GM12878 (cell line): ENCODE measurements around the gene CDKN2B-AS1. TPM values are rescaled to one million over a fixed set of nuclear protein-coding genes. Genes with fewer than 3 reads are reported as not detected.

Experiments
- ATF2 ChIP-seq: IDR thresholded peaks from 2 replicates; pipeline ENCODE4 v1.6.1; 2012; ENCODE audit warnings: low read length, inconsistent platforms
- BHLHE40 ChIP-seq, 2 experiments: fragments of 450-650 bp in 1 of 2; IDR thresholded peaks; 2 replicates each; pipeline ENCODE4 v1.6.1; 2011 to 2017; ENCODE audit warnings: low read depth in 2 of 2, borderline replicate concordance in 1 of 2, improper control_type of control experiment in 1 of 2, low read length in 1 of 2, mild to moderate bottlenecking in 1 of 2
- CEBPB ChIP-seq, 2 experiments: fragments of 150-350 bp in 1 of 2; IDR thresholded peaks; 2 replicates each; pipeline ENCODE4 v1.6.1; 2012 to 2014; ENCODE audit warnings: low read depth in 2 of 2, low read length in 2 of 2, borderline replicate concordance in 1 of 2, inconsistent platforms in 1 of 2
- CHD1 ChIP-seq: IDR thresholded peaks from 2 replicates; pipeline ENCODE4 v1.6.1; 2012; ENCODE audit warnings: low read depth, low read length, improper control_type of control experiment
- ETV6 ChIP-seq, 2 experiments: fragments of 450-650 bp in 1 of 2; IDR thresholded peaks in 1 of 2; conservative IDR thresholded peaks in 1 of 2; 2 replicates each; pipeline ENCODE4 v1.6.1; 2014; ENCODE audit warnings: antibody characterized with exemption in 1 of 2, borderline replicate concordance in 1 of 2, low read depth in 1 of 2, mild to moderate bottlenecking in 1 of 2, moderate library complexity in 1 of 2
- FOXM1 ChIP-seq: IDR thresholded peaks from 2 replicates; pipeline ENCODE4 v1.6.1; 2012; ENCODE audit warnings: low read depth, mild to moderate bottlenecking, inconsistent platforms, low read length, moderate library complexity
- IKZF1 ChIP-seq: fragments of 450-650 bp; conservative IDR thresholded peaks from 2 replicates; pipeline ENCODE4 v1.6.1; 2017; ENCODE audit warnings: antibody characterized with exemption, mild to moderate bottlenecking
- IRF4 ChIP-seq: IDR thresholded peaks from 2 replicates; pipeline ENCODE4 v1.6.1; 2011; ENCODE audit warnings: low read depth, low read length
- KAT2A ChIP-seq: conservative IDR thresholded peaks from 2 replicates; pipeline ENCODE4 v1.6.1; 2011; ENCODE audit warnings: low read depth, low read length; ENCODE audit not compliant: control insufficient read depth
- MLLT1 ChIP-seq: fragments of 450-650 bp; IDR thresholded peaks from 2 replicates; pipeline ENCODE4 v1.6.1; 2016; ENCODE audit warnings: mild to moderate bottlenecking
- NFYB ChIP-seq: IDR thresholded peaks from 2 replicates; pipeline ENCODE4 v1.6.1; 2011; ENCODE audit warnings: low read depth, mild to moderate bottlenecking, low read length, improper control_type of control experiment, moderate library complexity; ENCODE audit not compliant: insufficient read depth
- NR2C2 ChIP-seq: IDR thresholded peaks from 2 replicates; pipeline ENCODE4 v1.6.1; 2011; ENCODE audit warnings: borderline replicate concordance, low read depth; ENCODE audit not compliant: control insufficient read depth, insufficient read length
- PRDM15 ChIP-seq: fragments of 450-650 bp; formaldehyde crosslinking; IDR thresholded peaks from 2 replicates; pipeline ENCODE4 v1.4.0; 2020; ENCODE audit warnings: mild to moderate bottlenecking, moderate library complexity
- SMAD1 ChIP-seq: fragments of 450-650 bp; IDR thresholded peaks from 2 replicates; pipeline ENCODE4 v1.6.1; 2018; ENCODE audit warnings: mild to moderate bottlenecking, low read depth; ENCODE audit not compliant: partially characterized antibody
- SPI1 ChIP-seq: IDR thresholded peaks from 2 replicates; pipeline ENCODE4 v1.6.1; 2011; ENCODE audit warnings: low read depth, mild to moderate bottlenecking, low read length, moderate library complexity, borderline replicate concordance; ENCODE audit not compliant: insufficient read depth
- TAF1 ChIP-seq: IDR thresholded peaks from 2 replicates; pipeline ENCODE4 v1.6.1; 2011; ENCODE audit warnings: mild to moderate bottlenecking, low read depth, low read length, borderline replicate concordance
- ZBED1 ChIP-seq: IDR thresholded peaks from 2 replicates; pipeline ENCODE4 v1.6.1; 2016; ENCODE audit warnings: borderline replicate concordance
- ZNF687 ChIP-seq: fragments of 450-650 bp; IDR thresholded peaks from 2 replicates; pipeline ENCODE4 v1.6.1; 2017; ENCODE audit warnings: mild to moderate bottlenecking, moderate library complexity
- polyA plus RNA-seq, 11 experiments: library from polyadenylated mRNA; depleted of rRNA in 4 of 11; unstranded in 6 of 11; stranded (reverse) in 5 of 11; fragments of >200 nt; fragmentation: Nextera tagmentation in 4 of 11; fragmentation: Illumina TruSeq in 1 of 11; extraction: Ambion mirVana in 4 of 11; extraction: Trizol in 1 of 11; gene quantifications; 1 replicate in 1 of 11; 2 replicates in 10 of 11; pipeline versions ENCODE4 v1.2.1 to v1.2.3, GENCODE V29; 2011 to 2016; ENCODE audit warnings: inconsistent platforms in 2 of 11, missing spikeins in 2 of 11, low read depth in 1 of 11
- total RNA-seq, 4 experiments: library from RNA; depleted of rRNA in 3 of 4; stranded (reverse); fragments of >200 nt in 3 of 4; fragmentation: Illumina TruSeq in 1 of 4; extraction: Trizol in 1 of 4; gene quantifications; 2 replicates each; pipeline versions ENCODE4 v1.2.1 to v1.2.3, GENCODE V29; 2013 to 2021

Gene CDKN2B-AS1
- total and polyA plus RNA-seq, 10 of the 15 experiments (the other 5 are each of a cell fraction or from before 2014, with no cell fraction given) = 0.22 to 2.2 (median 1.0) TPM; not detected in 1

GRCh38 chr9:21995006-21995665, 545 bp downstream of the CDKN2B-AS1 start (continued):
- TF ChIP-seq ZNF687 = no peak
- TF ChIP-seq KAT2A = no peak
- no peak for TF ChIP-seq NFYB
- no peak for TF ChIP-seq ATF2
- peak in 1 of 2 experiments; percentile 52; a peak in 1 of 4 replicates for TF ChIP-seq BHLHE40 (IDR thresholded peaks at IDR 0.05; ENCODE audit: borderline replicate concordance in 1 of 2, low read depth in 2 of 2, low read length in 1 of 2)
- TF ChIP-seq TAF1 = no peak
- 0 out of 4 replicates have a peak, but pooled peaks of 1 of the 2 experiments have one; percentile 20 for TF ChIP-seq ETV6 (conservative IDR thresholded peaks at IDR 0.05 in 1 of 2, IDR thresholded peaks at IDR 0.05 in 1 of 2; ENCODE audit: borderline replicate concordance in 1 of 2, low read depth in 1 of 2)
- no peak for TF ChIP-seq MLLT1
- TF ChIP-seq ZBED1 = no peak
- TF ChIP-seq CEBPB (IDR thresholded peaks at IDR 0.05; ENCODE audit: borderline replicate concordance in 1 of 2, low read depth in 2 of 2, low read length in 2 of 2) = no peak
- TF ChIP-seq CHD1 = no peak
- no peak for TF ChIP-seq SMAD1
- peak; percentile 55; the same call in 1 of the 2 replicates for TF ChIP-seq SPI1
- TF ChIP-seq NR2C2 = no peak
- no peak for TF ChIP-seq IRF4
- TF ChIP-seq IKZF1 = no peak; the same call in none of the 2 replicates
- TF ChIP-seq PRDM15 (CRISPR knock-in tag) = no peak
- no peak; the same call in 1 of the 2 replicates for TF ChIP-seq FOXM1
